MCF 10A (cell line): ENCODE data around the gene KCNJ6. TPM values are rescaled to one million over a fixed set of nuclear protein-coding genes. Genes with fewer than 3 reads are reported as not detected.
"Not testable (repeated sequence)": the region's sequence is repeated elsewhere in the genome, so short reads cannot be mapped to it uniquely, and the experiment has no call there.

Experiments used
- BruUV-seq: library from RNA; stranded (reverse); fragments of 400-500 nt; replicated peaks from 2 replicates; lab custom pipeline; 2021; lab: Mats Ljungman, UMichigan
- CTCF ChIA-PET: fragments of 300-600 bp; sonication (Branson Sonifier 250); formaldehyde crosslinking; extraction: SDS; loops from one replicate; lab custom pipeline; 2021; ENCODE audit warnings: antibody characterized with exemption, inconsistent platforms; lab: Yijun Ruan, JAX
- POLR2A ChIA-PET: fragments of 300-600, 350-650 bp; sonication (Branson Sonifier 250); formaldehyde crosslinking; extraction: SDS; loops from one replicate; lab custom pipeline; 2020; ENCODE audit warnings: antibody characterized with exemption, inconsistent platforms; lab: Yijun Ruan, JAX
- DNase-seq: peaks from one replicate; pipeline ENCODE4 v3.0.0-alpha.2; 2018; ENCODE audit not compliant: unreplicated experiment
- H3K27ac Mint-ChIP-seq: one replicate; pipeline ENCODE4 v1.8.0; 2022; ENCODE audit warnings: mild to moderate bottlenecking, low read depth, mixed read lengths; ENCODE audit not compliant: unreplicated experiment
- H3K27me3 Mint-ChIP-seq: one replicate; pipeline ENCODE4 v1.8.0; 2022; ENCODE audit warnings: mixed read lengths; ENCODE audit not compliant: insufficient read depth, unreplicated experiment
- H3K36me3 Mint-ChIP-seq: one replicate; pipeline ENCODE4 v1.8.0; 2022; ENCODE audit warnings: mild to moderate bottlenecking, moderate library complexity, mixed read lengths; ENCODE audit not compliant: insufficient read depth, unreplicated experiment
- H3K4me1 Mint-ChIP-seq: one replicate; pipeline ENCODE4 v1.8.0; 2022; ENCODE audit warnings: mixed read lengths; ENCODE audit not compliant: insufficient read depth, unreplicated experiment
- H3K4me3 Mint-ChIP-seq: one replicate; pipeline ENCODE4 v1.8.0; 2022; ENCODE audit warnings: mild to moderate bottlenecking, moderate library complexity, mixed read lengths; ENCODE audit not compliant: unreplicated experiment
- H3K9me3 Mint-ChIP-seq: one replicate; pipeline ENCODE4 v1.8.0; 2022; ENCODE audit warnings: mixed read lengths; ENCODE audit not compliant: unreplicated experiment
- intact Hi-C: fragments of 100-400 bp; cut with micrococcal nuclease; formaldehyde crosslinking; loops from 2 replicates; pipeline ENCODE4 v1.14.1; 2022
- total RNA-seq: library from RNA; stranded (reverse); gene quantifications from 2 replicates; pipeline ENCODE4 v1.2.3, GENCODE V29; 2022
- TF ChIP-seq, protein P1 (sequence below): fragments of 200-600 bp; IDR thresholded peaks from one replicate; pipeline ENCODE4 v1.8.0; 2022; ENCODE audit warnings: antibody characterized with exemption, mild to moderate bottlenecking; ENCODE audit not compliant: unreplicated experiment

KCNJ6 gene
- total RNA-seq, 1 experiment from 2014 or later: 0.28 TPM

DNA sequence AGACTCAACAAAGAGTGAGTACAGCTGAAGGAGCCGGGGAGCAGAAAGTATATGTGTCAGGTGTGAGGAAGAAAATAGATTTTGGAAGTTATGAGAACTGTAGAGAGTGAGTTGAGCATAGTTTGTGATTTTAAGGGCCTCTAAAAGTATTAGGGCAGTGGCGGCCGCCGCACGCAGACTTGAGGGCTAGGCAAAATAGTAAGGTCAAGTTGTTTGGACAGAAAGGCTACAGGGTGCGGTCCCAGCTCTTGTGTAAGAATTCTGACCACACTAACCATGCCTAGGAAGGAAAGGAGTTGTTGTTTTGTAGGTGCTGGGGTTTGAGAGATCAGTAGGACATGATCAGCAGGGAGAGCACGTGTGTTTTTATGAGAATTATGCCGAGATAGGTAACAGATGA is 327.6 kb downstream of the KCNJ6 start:
- H3K4me3 Mint-ChIP-seq, intact Hi-C loops, CTCF ChIA-PET: not testable (repeated sequence)

DNA sequence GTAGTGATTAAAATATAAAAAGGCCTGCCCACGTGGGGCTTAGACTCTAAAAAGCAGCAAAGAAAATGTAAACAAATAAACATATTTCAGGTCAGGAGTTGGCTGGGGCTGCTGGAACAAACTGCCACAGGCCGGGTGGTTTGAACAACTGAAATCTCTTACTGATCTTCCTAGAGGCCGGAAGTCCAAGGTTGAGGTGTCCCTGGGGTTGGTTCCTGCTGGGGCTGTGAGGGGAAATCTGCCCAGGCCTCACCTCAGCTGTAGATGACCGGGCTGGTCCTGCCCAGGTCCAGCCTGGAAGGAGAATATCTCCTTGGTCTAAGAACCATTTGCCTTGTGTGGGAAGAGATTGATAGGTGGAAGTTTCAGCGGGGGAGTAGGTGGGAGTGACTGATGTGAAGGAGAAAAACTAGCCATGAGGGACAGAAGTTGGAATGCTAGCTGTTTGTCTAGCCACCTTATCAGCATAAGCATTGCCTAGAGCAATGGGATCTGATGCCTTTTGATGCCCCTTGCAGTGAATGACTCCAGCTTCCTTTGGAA is 328.6 kb downstream of the KCNJ6 start:
- BruUV-seq: no TSS peak
- Mint-ChIP-seq H3K9me3 (no peaks in the 10 kb centered on the region), H3K27ac (no peak overlapping the region), H3K4me3 (no peak overlapping the region), H3K27me3 (no peaks in the 10 kb centered on the region), H3K4me1 (peaks cover 5% of the 10 kb centered on the region), H3K36me3 (no peaks in the 10 kb centered on the region)
- TF ChIP-seq, protein P1, sequence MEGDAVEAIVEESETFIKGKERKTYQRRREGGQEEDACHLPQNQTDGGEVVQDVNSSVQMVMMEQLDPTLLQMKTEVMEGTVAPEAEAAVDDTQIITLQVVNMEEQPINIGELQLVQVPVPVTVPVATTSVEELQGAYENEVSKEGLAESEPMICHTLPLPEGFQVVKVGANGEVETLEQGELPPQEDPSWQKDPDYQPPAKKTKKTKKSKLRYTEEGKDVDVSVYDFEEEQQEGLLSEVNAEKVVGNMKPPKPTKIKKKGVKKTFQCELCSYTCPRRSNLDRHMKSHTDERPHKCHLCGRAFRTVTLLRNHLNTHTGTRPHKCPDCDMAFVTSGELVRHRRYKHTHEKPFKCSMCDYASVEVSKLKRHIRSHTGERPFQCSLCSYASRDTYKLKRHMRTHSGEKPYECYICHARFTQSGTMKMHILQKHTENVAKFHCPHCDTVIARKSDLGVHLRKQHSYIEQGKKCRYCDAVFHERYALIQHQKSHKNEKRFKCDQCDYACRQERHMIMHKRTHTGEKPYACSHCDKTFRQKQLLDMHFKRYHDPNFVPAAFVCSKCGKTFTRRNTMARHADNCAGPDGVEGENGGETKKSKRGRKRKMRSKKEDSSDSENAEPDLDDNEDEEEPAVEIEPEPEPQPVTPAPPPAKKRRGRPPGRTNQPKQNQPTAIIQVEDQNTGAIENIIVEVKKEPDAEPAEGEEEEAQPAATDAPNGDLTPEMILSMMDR: no peak
- no peak for DNase-seq
- POLR2A ChIA-PET: no interaction called here
- CTCF ChIA-PET: interaction anchor here (1.0 kb wide), 1 partner anchor 20 kb away, joined by 5 read pairs; no protein-coding TSS in a partner anchor
- intact Hi-C loops: no loop called here

More for the DNA sequence above, 327.6 kb downstream of the KCNJ6 start:
- POLR2A ChIA-PET, H3K4me1 Mint-ChIP-seq, H3K27me3 Mint-ChIP-seq, BruUV-seq, H3K36me3 Mint-ChIP-seq, H3K9me3 Mint-ChIP-seq, H3K27ac Mint-ChIP-seq, DNase-seq: not testable (repeated sequence)

DNA sequence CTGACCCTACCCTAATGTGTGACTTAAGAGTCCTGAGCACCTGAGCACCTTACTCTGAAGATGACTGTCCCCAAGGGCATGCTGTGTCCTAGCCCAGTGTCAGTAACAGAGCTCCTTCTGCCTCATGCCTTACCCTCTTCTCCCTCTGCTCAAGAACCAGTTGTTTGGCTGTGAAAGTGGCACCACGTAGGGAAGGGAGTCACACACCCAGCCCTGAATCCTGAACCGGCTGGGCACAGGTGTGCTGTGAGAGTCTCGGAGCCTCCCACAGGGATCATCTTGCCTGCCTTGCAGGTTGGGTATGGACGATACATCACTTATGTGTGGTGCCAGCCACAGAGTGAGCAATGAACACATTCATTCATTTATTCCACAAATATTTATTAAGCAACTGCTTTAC is 329.1 kb downstream of the KCNJ6 start:
- intact Hi-C loops: no loop called here
- CTCF ChIA-PET: interaction anchor here (1.0 kb wide), 1 partner anchor 20 kb away, joined by 5 read pairs; no protein-coding TSS in a partner anchor
- no peaks in the 10 kb centered on the region for H3K9me3 Mint-ChIP-seq

DNA sequence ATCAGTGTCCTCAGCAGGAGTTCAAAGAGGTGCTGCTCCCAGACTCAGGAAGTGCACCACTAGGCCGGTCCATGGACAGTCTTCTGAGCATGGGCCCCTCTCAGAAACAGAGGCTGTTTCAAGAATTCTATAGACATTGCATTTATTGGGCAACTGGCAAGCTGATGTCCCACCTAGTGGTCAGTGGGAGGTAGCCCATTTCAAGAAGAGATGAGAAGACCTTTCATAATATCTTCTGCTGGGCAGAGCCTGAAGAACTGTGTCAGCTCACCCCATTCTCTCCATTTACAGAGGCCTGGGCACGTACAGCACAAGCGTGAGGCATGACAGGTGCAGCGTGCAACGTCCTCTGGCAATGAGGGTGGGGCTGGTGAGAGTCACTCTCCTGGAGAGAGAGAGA is 333.7 kb downstream of the KCNJ6 start:
- BruUV-seq: no TSS peak
- DNase-seq: peak; percentile 68
- no peak overlapping the region for H3K27ac Mint-ChIP-seq
- TF ChIP-seq, protein P1: peak; percentile 38
- ChIA-PET POLR2A (no interaction called here), CTCF (interaction anchor here (1.3 kb wide), 1 partner anchor 408 kb away, joined by 5 read pairs; no protein-coding TSS in a partner anchor)
- no peaks in the 10 kb centered on the region for H3K27me3 Mint-ChIP-seq
- H3K36me3 Mint-ChIP-seq: no peaks in the 10 kb centered on the region
- intact Hi-C loops: loop anchor here (1.0 to 5.0 kb wide), 3 partner anchors 120 to 331 kb away; partner anchors contain the start of gene DYRK1A
- H3K9me3 Mint-ChIP-seq: no peaks in the 10 kb centered on the region
- no peak overlapping the region for H3K4me3 Mint-ChIP-seq
- H3K4me1 Mint-ChIP-seq: peaks cover 7% of the 10 kb centered on the region

More for the DNA sequence above, 329.1 kb downstream of the KCNJ6 start:
- TF ChIP-seq, protein P1: no peak
- no peak for DNase-seq
- Mint-ChIP-seq H3K36me3 (no peaks in the 10 kb centered on the region), H3K4me1 (peaks cover 7% of the 10 kb centered on the region), H3K4me3 (no peak overlapping the region), H3K27ac (no peak overlapping the region), H3K27me3 (no peaks in the 10 kb centered on the region)
- POLR2A ChIA-PET: no interaction called here
- no TSS peak for BruUV-seq
